ENCODE data around the gene CPLX3. TPM values are rescaled to one million over a fixed set of nuclear protein-coding genes. Genes with fewer than 3 reads are reported as not detected.

CPLX3 gene
- polyA plus RNA-seq, 1 donor from 2014 or later = not detected

- Mint-ChIP-seq H3K4me1 (peaks cover 15 to 23% (median 20%) of the 10 kb centered on the region in 3 donors), H3K27ac (no peak overlapping the region), H3K4me3 (no peak overlapping the region), H3K9me3 (no peaks in the 10 kb centered on the region), H3K36me3 (no peaks in the 10 kb centered on the region), H3K27me3 (peaks cover 23% of the 10 kb centered on the region)
Observed at GRCh38 chr15:74823324-74823723, 3.1 kb upstream of the CPLX3 start.

- H3K27me3 Mint-ChIP-seq = peaks cover 26% of the 10 kb centered on the region
- no peak overlapping the region for H3K4me3 Mint-ChIP-seq
- no peaks in the 10 kb centered on the region for H3K9me3 Mint-ChIP-seq
- H3K27ac Mint-ChIP-seq = peak overlapping the region in 1 of 3 donors; percentile 46
- peaks cover 11 to 19% (median 14%) of the 10 kb centered on the region in 3 donors for H3K4me1 Mint-ChIP-seq
- H3K36me3 Mint-ChIP-seq = no peaks in the 10 kb centered on the region
Observed at GRCh38 chr15:74824976-74825375, 1.5 kb upstream of the CPLX3 start.

GRCh38 chr15:74825866-74826265 lies 561 bp upstream of the CPLX3 start:
- Mint-ChIP-seq H3K4me3 (no peak overlapping the region), H3K4me1 (peaks cover 8 to 15% (median 10%) of the 10 kb centered on the region in 3 donors), H3K9me3 (no peaks in the 10 kb centered on the region), H3K27me3 (peaks cover 26% of the 10 kb centered on the region), H3K36me3 (no peaks in the 10 kb centered on the region), H3K27ac (no peak overlapping the region)

DNA sequence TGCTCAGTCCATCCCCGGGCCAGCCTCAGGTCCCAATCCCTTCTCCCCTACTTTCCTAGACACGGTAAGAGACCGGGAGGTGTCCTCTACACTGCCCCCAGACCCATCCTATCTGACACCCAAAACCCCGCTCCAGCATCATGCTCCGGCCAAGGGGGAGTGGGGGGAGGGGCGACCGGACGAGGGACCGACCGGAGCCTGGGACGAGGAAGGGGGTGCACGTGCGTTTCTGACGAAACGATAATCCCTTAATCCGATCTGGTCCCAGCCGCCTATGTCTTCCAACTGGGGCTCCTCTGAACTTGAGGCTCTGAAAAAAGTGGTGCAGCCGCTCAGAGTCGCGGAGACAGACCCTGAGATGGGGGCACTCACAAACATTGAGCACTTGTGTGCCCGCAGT lies 494 bp downstream of the CPLX3 start:
- H3K9me3 Mint-ChIP-seq = no peaks in the 10 kb centered on the region
- H3K4me3 Mint-ChIP-seq = peak overlapping the region in 1 of 4 donors; percentile 47
- peaks cover 24% of the 10 kb centered on the region for H3K27me3 Mint-ChIP-seq
- peaks cover 0 to 7% (median 1%) of the 10 kb centered on the region in 3 donors for H3K4me1 Mint-ChIP-seq
- peak overlapping the region in 2 of 3 donors; percentile 31 to 68 for H3K27ac Mint-ChIP-seq
- no peaks in the 10 kb centered on the region for H3K36me3 Mint-ChIP-seq

DNA sequence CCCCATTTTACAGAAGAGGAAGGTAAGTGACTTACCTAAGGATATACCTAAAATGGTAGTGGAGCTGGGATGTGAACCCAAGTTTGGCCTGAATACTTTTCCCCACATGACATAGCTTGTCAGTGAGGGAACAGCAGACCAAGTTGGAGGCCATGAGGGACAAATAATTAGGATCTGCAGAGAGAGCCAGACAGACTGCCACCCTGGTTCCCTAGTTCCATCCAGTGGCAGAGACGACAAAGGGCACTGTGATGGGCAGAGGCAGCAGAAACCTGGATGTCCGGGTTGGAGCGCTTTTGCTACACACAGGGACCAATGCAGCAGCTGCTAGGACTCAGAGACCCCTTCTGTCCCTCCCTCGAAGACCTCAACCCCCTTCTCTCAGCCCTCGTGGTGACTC lies 1.2 kb downstream of the CPLX3 start:
- Mint-ChIP-seq H3K36me3 (no peaks in the 10 kb centered on the region), H3K27me3 (peaks cover 24% of the 10 kb centered on the region), H3K27ac (peak overlapping the region in 1 of 3 donors; percentile 68), H3K4me1 (peaks cover 0 to 7% (median 1%) of the 10 kb centered on the region in 3 donors), H3K4me3 (no peak overlapping the region), H3K9me3 (no peaks in the 10 kb centered on the region)

GRCh38 chr15:74828835-74829234 lies 2.4 kb downstream of the CPLX3 start:
- H3K27ac Mint-ChIP-seq = no peak overlapping the region

DNA sequence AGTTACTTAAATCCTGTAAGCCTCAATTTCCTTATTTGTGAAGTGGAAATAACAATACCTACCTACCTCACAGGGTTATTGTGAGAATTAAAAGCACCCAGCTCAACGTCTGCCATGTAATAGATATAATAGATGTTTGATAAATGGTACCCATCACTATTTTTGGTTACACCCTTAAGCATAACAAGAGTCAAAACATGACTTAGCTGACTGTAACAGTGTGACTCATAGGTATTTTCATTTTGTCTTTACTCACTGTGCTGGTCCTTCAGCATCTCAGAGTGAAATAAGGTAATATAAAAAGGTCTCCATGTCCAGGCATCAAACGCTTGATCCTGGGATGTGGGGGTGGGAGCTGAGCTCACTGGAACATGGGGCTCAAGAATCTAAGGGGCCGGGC lies 3.1 kb downstream of the CPLX3 start:
- no peak overlapping the region for H3K27ac Mint-ChIP-seq
- peaks cover 22% of the 10 kb centered on the region for H3K27me3 Mint-ChIP-seq
- peaks cover 0 to 7% (median 3%) of the 10 kb centered on the region in 3 donors for H3K4me1 Mint-ChIP-seq
- no peak overlapping the region for H3K4me3 Mint-ChIP-seq
- no peaks in the 10 kb centered on the region for H3K36me3 Mint-ChIP-seq
- H3K9me3 Mint-ChIP-seq = no peaks in the 10 kb centered on the region

More at GRCh38 chr15:74828835-74829234, 2.4 kb downstream of the CPLX3 start:
- Mint-ChIP-seq H3K9me3 (no peaks in the 10 kb centered on the region), H3K36me3 (no peaks in the 10 kb centered on the region), H3K4me3 (no peak overlapping the region), H3K27me3 (peaks cover 24% of the 10 kb centered on the region), H3K4me1 (peaks cover 0 to 7% (median 3%) of the 10 kb centered on the region in 3 donors)

GRCh38 chr15:74829991-74830390 lies 3.6 kb downstream of the CPLX3 start:
- Mint-ChIP-seq H3K9me3 (no peaks in the 10 kb centered on the region), H3K4me3 (no peak overlapping the region), H3K4me1 (peaks cover 0 to 4% (median 3%) of the 10 kb centered on the region in 3 donors), H3K27ac (peak overlapping the region in 1 of 3 donors; percentile 53), H3K27me3 (peaks cover 22% of the 10 kb centered on the region), H3K36me3 (no peaks in the 10 kb centered on the region)

- peaks cover 18% of the 10 kb centered on the region for H3K27me3 Mint-ChIP-seq
- peaks cover 0 to 6% (median 4%) of the 10 kb centered on the region in 3 donors for H3K4me1 Mint-ChIP-seq
- no peaks in the 10 kb centered on the region for H3K36me3 Mint-ChIP-seq
- no peaks in the 10 kb centered on the region for H3K9me3 Mint-ChIP-seq
- no peak overlapping the region for H3K4me3 Mint-ChIP-seq
- H3K27ac Mint-ChIP-seq = no peak overlapping the region
Observed at GRCh38 chr15:74830868-74831267, 4.4 kb downstream of the CPLX3 start.

DNA sequence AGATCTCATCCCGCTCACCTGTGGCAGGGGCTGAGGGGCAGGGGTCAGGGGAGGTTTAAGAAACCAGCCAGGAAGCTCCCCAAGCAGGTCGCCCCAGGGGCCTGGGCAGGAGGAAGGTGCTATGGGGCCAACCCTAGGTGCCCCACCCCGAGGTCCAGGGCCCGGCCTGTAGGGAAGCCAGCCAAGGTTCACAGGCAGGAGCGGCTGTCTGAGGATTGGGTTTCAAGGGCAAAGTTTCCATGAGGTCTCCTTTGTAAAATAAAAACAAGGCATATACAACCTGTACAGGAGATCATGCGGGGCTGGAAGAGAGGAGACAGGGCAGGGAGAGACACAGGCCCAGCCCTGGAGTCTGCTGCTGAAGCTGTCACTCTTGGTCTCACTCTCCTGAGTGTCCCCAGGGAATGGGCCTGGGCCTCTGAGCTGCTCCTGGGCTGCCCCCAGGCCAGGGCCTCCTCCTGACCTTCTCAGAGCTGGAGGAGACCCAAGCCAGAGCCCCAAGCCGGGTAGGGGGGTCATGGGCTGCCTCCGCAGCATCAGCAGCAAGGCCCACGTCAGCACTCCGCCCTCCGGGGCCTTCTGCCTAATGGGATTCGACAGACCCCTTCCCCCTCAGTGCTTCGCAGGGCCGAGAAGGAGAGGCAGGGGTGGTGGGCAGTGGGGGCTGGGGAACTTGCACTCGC lies 5.5 kb downstream of the CPLX3 start:
- Mint-ChIP-seq H3K4me3 (no peak overlapping the region), H3K4me1 (peaks cover 0 to 6% (median 4%) of the 10 kb centered on the region in 3 donors), H3K36me3 (no peaks in the 10 kb centered on the region), H3K27me3 (peaks cover 15% of the 10 kb centered on the region), H3K9me3 (no peaks in the 10 kb centered on the region), H3K27ac (no peak overlapping the region)

DNA sequence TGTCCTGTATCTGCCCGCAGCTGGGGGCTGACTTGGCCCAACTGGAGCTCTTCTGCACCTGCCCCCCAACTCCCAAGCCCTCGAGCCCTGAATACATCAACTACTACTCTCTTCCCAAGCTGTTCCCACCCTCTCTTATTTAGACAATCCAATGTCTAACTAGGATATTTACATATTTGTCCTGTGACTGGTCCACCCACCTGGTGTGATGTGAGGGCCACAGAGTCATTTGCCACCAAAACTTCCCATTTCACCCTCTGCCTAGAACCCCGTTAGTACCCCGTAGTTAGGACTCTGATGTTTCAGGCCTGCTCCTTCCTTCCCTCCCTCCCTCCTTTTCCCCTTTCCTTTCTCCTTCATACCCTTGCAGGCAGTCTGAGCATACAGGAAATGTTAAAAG lies 6.4 kb downstream of the CPLX3 start:
- peaks cover 0 to 6% (median 4%) of the 10 kb centered on the region in 3 donors for H3K4me1 Mint-ChIP-seq
- H3K27ac Mint-ChIP-seq = peak overlapping the region in 1 of 3 donors; percentile 12
- no peak overlapping the region for H3K4me3 Mint-ChIP-seq
- no peaks in the 10 kb centered on the region for H3K9me3 Mint-ChIP-seq
- H3K27me3 Mint-ChIP-seq = peaks cover 6% of the 10 kb centered on the region
- no peaks in the 10 kb centered on the region for H3K36me3 Mint-ChIP-seq

DNA sequence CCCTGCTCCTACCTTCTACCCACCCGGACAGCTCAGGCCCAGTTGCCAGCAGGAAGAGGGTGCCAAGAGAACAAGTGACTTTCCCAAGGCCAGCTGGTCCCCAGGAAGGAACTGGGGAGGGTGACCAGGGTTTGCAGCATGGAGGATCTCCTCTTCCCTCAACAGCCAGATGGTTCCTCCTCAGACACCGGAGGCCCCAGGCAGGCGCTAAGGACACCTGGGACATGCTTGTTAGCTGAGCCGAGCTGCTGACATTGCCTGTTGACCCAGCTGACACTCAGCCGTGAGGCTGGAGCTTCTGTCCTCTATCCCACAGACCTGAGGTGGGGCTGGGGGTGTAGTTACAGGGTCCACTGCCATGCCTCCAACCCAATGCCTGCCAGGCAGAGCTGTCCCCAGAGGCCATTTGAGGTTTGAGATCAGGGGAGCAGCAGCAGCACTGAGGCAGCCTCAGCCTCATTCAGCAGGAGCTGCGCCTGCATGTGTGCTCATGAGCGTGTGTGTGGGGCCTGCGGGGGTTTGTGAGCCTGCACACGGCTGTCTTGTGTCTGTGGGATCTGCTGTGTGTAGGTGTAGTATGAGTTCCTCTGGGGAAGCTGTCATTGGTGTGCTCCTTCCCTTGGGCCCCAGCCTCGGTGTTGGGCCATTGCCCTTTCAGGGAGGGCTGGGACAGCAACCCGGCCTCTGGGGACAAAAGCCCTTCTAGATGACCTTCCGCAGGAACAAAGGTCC lies 7.1 kb downstream of the CPLX3 start:
- H3K9me3 Mint-ChIP-seq = no peaks in the 10 kb centered on the region
- no peak overlapping the region for H3K4me3 Mint-ChIP-seq
- H3K4me1 Mint-ChIP-seq = peaks cover 0 to 6% (median 4%) of the 10 kb centered on the region in 3 donors
- H3K27me3 Mint-ChIP-seq = peaks cover 3% of the 10 kb centered on the region
- no peak overlapping the region for H3K27ac Mint-ChIP-seq
- H3K36me3 Mint-ChIP-seq = no peaks in the 10 kb centered on the region

GRCh38 chr15:74835312-74835823 lies 8.9 kb downstream of the CPLX3 start:
- peaks cover 3% of the 10 kb centered on the region for H3K36me3 Mint-ChIP-seq
- H3K9me3 Mint-ChIP-seq = no peaks in the 10 kb centered on the region
- H3K4me1 Mint-ChIP-seq = peaks cover 2 to 6% (median 4%) of the 10 kb centered on the region in 3 donors
- no peaks in the 10 kb centered on the region for H3K27me3 Mint-ChIP-seq
- H3K4me3 Mint-ChIP-seq = no peak overlapping the region
- no peak overlapping the region for H3K27ac Mint-ChIP-seq

DNA sequence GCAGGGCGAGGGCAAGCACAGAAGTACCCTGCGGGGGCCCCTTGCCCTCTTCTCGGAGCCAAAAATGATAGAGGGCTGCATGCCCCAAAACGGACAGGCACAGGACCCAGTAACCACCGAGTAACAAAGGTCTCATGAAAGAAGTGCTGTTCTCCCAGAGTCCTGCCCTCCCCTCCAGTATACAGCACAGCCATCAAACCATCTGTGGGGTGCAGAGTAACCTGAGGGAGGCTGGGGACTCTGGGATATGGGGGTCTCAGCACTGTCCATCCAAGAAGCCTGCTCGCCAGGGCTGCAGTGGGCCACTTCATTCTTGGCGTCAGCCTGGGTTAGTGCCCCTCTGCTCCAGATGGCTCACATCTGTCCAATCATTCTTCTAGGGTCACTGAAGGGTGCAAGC lies 10.4 kb downstream of the CPLX3 start:
- Mint-ChIP-seq H3K27ac (no peak overlapping the region), H3K4me3 (no peak overlapping the region), H3K36me3 (peaks cover 4% of the 10 kb centered on the region), H3K4me1 (peaks cover 4 to 11% (median 7%) of the 10 kb centered on the region in 3 donors), H3K9me3 (no peaks in the 10 kb centered on the region), H3K27me3 (no peaks in the 10 kb centered on the region)

DNA sequence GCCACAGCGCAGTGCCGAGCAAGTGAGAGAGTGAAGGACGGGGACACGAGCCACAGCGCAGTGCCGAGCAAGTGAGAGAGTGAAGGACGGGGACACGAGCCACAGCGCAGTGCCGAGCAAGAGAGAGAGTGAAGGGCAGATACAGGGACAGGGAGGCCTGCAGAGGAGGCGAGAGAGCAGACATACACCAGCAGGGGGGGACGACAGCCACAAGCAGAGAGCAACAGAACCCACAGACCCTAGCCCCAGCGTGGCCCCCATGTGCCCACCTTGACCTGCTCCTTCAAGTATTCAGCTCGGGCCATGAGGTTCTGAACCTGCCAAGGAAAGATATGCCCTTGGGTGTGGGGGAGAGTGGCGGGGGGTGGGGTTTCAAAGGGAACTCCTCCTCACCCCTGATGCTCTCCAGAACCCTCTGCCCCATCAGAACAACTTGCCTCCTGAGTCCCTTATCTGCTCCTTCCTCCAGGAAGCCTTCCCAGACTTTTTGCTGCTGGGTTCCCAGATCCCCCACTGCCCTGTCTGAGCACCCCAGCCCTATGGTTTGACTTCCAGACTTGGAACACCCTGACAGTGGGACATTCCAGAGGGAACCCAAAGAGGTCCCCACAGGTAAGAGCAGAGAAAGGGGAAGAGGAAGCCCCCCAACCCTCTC lies 11.2 kb downstream of the CPLX3 start:
- peaks cover 4% of the 10 kb centered on the region for H3K36me3 Mint-ChIP-seq
- H3K9me3 Mint-ChIP-seq = no peaks in the 10 kb centered on the region
- H3K4me1 Mint-ChIP-seq = peaks cover 4 to 14% (median 13%) of the 10 kb centered on the region in 3 donors
- no peaks in the 10 kb centered on the region for H3K27me3 Mint-ChIP-seq
- no peak overlapping the region for H3K27ac Mint-ChIP-seq
- no peak overlapping the region for H3K4me3 Mint-ChIP-seq
